ENCODE results near the gene AKR1C2.

DNA sequence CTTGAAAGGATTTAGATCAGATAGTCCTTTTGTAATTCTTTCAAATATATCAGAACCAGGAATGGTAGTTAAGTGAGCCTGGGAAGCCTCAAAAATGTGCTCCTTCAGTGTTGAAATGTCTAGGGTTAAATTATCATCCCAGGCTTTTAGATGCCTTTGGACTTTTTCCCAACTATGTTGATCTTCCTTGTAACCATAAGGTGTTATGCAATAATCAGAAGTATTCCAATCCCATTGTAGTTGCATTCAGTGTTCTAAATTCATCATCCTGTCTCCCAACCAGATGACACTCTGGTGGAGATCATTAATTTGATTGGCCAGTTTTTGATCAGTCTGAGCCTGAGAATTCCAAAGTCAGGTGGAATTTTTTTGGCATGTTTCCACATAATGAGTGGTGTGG, 35.1 kb upstream of the AKR1C2 start:
- TF ChIP-seq, protein P1, sequence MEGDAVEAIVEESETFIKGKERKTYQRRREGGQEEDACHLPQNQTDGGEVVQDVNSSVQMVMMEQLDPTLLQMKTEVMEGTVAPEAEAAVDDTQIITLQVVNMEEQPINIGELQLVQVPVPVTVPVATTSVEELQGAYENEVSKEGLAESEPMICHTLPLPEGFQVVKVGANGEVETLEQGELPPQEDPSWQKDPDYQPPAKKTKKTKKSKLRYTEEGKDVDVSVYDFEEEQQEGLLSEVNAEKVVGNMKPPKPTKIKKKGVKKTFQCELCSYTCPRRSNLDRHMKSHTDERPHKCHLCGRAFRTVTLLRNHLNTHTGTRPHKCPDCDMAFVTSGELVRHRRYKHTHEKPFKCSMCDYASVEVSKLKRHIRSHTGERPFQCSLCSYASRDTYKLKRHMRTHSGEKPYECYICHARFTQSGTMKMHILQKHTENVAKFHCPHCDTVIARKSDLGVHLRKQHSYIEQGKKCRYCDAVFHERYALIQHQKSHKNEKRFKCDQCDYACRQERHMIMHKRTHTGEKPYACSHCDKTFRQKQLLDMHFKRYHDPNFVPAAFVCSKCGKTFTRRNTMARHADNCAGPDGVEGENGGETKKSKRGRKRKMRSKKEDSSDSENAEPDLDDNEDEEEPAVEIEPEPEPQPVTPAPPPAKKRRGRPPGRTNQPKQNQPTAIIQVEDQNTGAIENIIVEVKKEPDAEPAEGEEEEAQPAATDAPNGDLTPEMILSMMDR (IDR thresholded peaks at IDR 0.05 in 2 of 3, conservative IDR thresholded peaks at IDR 0.05 in 1 of 3; ENCODE audit: control insufficient read depth in 2 of 3, extremely low read depth in 1 of 3, insufficient read depth in 1 of 3, low read depth in 3 of 3, low read length in 3 of 3): no peak
- TF ChIP-seq POLR2A (IDR thresholded peaks at IDR 0.05; ENCODE audit: low read depth, low read length) (no peak), ESRRA (IDR thresholded peaks at IDR 0.05; ENCODE audit: low read length) (no peak), CHD1 (IDR thresholded peaks at IDR 0.05; ENCODE audit: low read depth, low read length) (no peak), FOXM1 (IDR thresholded peaks at IDR 0.05; ENCODE audit: low read depth, low read length) (no peak)
- TF ChIP-seq, protein P2, sequence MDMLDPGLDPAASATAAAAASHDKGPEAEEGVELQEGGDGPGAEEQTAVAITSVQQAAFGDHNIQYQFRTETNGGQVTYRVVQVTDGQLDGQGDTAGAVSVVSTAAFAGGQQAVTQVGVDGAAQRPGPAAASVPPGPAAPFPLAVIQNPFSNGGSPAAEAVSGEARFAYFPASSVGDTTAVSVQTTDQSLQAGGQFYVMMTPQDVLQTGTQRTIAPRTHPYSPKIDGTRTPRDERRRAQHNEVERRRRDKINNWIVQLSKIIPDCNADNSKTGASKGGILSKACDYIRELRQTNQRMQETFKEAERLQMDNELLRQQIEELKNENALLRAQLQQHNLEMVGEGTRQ (IDR thresholded peaks at IDR 0.05; ENCODE audit: borderline replicate concordance, low read depth, low read length): no peak

All from GM12878 (cell line).